ENCODE data around the gene FH. TPM values are rescaled to one million over a fixed set of nuclear protein-coding genes. Genes with fewer than 3 reads are reported as not detected.

The FH gene
- total RNA-seq, 2 experiments from 2014 or later, result 13.0 to 16.9 TPM

DNA sequence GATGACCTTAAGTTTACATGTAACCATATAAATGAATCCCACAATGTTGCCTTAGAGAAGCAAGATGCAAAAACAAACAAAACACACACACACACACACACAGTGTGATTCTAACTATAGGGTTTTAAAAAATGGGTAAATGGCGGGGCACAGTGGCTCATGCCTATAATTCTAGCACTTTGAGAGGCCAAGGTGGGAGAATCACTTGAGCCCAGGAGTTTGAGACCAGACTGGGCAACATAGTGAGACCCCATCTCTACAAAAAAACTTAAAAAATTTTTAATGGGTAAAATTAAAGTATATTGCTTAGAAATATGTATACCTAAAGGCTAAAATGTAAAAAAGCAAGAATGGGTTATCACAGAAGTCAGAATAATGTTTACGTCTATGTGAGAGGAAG lies 28.5 kb upstream of the FH start:
- ATAC-seq (ENCODE audit: poor library complexity), result no peak
- ChIA-PET POLR2A (no interaction called here), CTCF (no interaction called here)
- Mint-ChIP-seq H3K27ac (no peak overlapping the region), H3K4me3 (no peak overlapping the region), H3K27me3 (no peaks in the 10 kb centered on the region), H3K9me3 (no peaks in the 10 kb centered on the region), H3K36me3 (ENCODE audit: low read depth) (peaks cover 5% of the 10 kb centered on the region), H3K4me1 (ENCODE audit: low read depth) (peaks cover 25% of the 10 kb centered on the region)
- intact Hi-C loops (cut with DNase I, micrococcal nuclease), result no loop called here
- no peaks in the 10 kb centered on the region for H3K27me3 ChIP-seq (ENCODE audit: control insufficient read depth in 1 of 2, insufficient read depth in 2 of 2, low read length in 2 of 2)
- H3K4me3 ChIP-seq (ENCODE audit: low read length), result no peak overlapping the region
- H3K36me3 ChIP-seq (ENCODE audit: insufficient read depth, low read length), result no peaks in the 10 kb centered on the region
- H3K9me3 ChIP-seq (ENCODE audit: control insufficient read depth in 1 of 2, insufficient read depth in 1 of 2, low read length in 2 of 2), result no peaks in the 10 kb centered on the region
- H3K4me1 ChIP-seq (ENCODE audit: insufficient read depth, low read length), result peaks cover 12% of the 10 kb centered on the region
- TF ChIP-seq, protein P1, sequence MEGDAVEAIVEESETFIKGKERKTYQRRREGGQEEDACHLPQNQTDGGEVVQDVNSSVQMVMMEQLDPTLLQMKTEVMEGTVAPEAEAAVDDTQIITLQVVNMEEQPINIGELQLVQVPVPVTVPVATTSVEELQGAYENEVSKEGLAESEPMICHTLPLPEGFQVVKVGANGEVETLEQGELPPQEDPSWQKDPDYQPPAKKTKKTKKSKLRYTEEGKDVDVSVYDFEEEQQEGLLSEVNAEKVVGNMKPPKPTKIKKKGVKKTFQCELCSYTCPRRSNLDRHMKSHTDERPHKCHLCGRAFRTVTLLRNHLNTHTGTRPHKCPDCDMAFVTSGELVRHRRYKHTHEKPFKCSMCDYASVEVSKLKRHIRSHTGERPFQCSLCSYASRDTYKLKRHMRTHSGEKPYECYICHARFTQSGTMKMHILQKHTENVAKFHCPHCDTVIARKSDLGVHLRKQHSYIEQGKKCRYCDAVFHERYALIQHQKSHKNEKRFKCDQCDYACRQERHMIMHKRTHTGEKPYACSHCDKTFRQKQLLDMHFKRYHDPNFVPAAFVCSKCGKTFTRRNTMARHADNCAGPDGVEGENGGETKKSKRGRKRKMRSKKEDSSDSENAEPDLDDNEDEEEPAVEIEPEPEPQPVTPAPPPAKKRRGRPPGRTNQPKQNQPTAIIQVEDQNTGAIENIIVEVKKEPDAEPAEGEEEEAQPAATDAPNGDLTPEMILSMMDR (IDR thresholded peaks at IDR 0.05), result no peak
- no peak overlapping the region for H3K27ac ChIP-seq (ENCODE audit: low read depth in 1 of 2, low read length in 2 of 2)
- no peak for DNase-seq

DNA sequence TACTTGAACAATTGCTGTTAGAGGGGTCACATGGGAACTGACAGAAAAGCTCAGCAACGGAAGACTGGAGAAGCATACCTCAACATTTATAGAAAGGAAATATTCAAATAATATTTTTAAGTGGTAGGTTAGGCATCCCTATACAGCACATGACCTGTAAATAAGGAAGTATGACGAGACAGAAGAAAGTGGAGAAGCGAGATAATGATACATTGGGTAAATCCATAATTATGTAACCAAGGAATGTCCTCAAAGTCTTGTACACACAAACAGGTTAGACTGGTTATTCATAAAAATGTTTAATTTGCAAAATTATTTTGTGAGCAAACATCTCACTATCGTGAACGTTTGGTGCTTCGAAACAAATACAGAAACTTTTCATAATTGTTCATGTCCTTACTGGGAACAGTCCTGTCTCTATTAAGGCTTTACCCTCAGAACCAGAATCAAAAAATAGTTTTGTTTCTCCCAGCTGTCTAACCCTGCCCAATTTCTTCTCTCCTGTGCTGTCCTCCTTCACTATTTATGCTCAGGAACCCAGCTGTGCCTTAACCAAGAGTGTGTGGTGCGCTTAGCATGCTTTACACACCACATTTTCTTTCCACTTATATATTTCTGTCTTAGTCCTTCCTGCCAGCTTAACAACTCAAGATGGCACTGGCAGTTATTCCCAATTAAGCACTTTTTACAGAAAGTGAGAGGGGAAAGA lies 22.8 kb upstream of the FH start:
- H3K36me3 Mint-ChIP-seq (ENCODE audit: low read depth), result no peaks in the 10 kb centered on the region
- ChIA-PET POLR2A (no interaction called here), CTCF (interaction anchor here (1.0 kb wide), 1 partner anchor 12 kb away, joined by 3 read pairs; no protein-coding TSS in a partner anchor)
- no peaks in the 10 kb centered on the region for H3K9me3 ChIP-seq (ENCODE audit: control insufficient read depth in 1 of 2, insufficient read depth in 1 of 2, low read length in 2 of 2)
- no peaks in the 10 kb centered on the region for H3K4me1 ChIP-seq (ENCODE audit: insufficient read depth, low read length)
- DNase-seq (peak in 2 of 14 experiments; percentile 43 to 64), ATAC-seq (ENCODE audit: poor library complexity) (no peak)
- H3K4me3 Mint-ChIP-seq, result no peak overlapping the region
- H3K36me3 ChIP-seq (ENCODE audit: insufficient read depth, low read length), result no peaks in the 10 kb centered on the region
- no peak overlapping the region for H3K27ac ChIP-seq (ENCODE audit: low read depth in 1 of 2, low read length in 2 of 2)
- intact Hi-C loops (cut with DNase I, micrococcal nuclease), result no loop called here
- H3K4me3 ChIP-seq (ENCODE audit: low read length), result no peak overlapping the region
- H3K27ac Mint-ChIP-seq, result no peak overlapping the region
- H3K4me1 Mint-ChIP-seq (ENCODE audit: low read depth), result no peaks in the 10 kb centered on the region
- H3K9me3 Mint-ChIP-seq, result no peaks in the 10 kb centered on the region
- TF ChIP-seq, protein P1 (IDR thresholded peaks at IDR 0.05), result no peak
- H3K27me3 ChIP-seq (ENCODE audit: control insufficient read depth in 1 of 2, insufficient read depth in 2 of 2, low read length in 2 of 2), result no peaks in the 10 kb centered on the region
- H3K27me3 Mint-ChIP-seq, result no peaks in the 10 kb centered on the region

DNA sequence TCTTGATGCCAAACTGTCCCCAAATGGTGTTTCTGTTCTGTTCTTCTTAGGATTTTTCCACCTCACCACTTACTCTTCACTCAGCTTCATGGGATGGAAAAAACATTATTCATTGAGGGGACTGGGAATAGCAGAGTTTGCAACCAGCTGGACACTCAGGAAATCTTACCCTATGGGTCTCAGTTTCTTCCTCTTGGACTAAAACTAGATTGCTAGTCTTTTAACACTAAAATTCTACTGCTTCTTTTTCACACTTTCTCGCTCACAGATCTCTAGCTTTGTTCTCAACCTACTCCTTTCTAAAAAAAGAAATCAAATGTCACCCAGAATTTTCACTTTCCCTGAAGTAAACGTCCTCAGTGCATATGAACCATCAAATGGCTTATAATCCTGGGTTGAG lies 17.4 kb upstream of the FH start:
- CTCF ChIA-PET, result interaction anchor here (1.0 kb wide), 1 partner anchor 90 kb away, joined by 3 read pairs; no protein-coding TSS in a partner anchor
- intact Hi-C loops (cut with DNase I, micrococcal nuclease), result loop anchor here in 1 of 2 experiments (10.0 kb wide), 1 partner anchor 1788 kb away; no protein-coding TSS in a partner anchor

More for the DNA sequence above, 17.4 kb upstream of the FH start:
- Mint-ChIP-seq H3K27me3 (no peaks in the 10 kb centered on the region), H3K9me3 (no peaks in the 10 kb centered on the region), H3K27ac (no peak overlapping the region), H3K36me3 (ENCODE audit: low read depth) (no peaks in the 10 kb centered on the region), H3K4me3 (no peak overlapping the region), H3K4me1 (ENCODE audit: low read depth) (no peaks in the 10 kb centered on the region)
- TF ChIP-seq, protein P1 (IDR thresholded peaks at IDR 0.05), result no peak
- POLR2A ChIA-PET, result interaction anchor here (0.6 to 1.3 kb wide), 4 partner anchors 13 to 330 kb away, joined by 3 read pairs; no protein-coding TSS in a partner anchor
- Histone ChIP-seq H3K4me1 (ENCODE audit: insufficient read depth, low read length) (peaks cover 2% of the 10 kb centered on the region), H3K27me3 (ENCODE audit: control insufficient read depth in 1 of 2, insufficient read depth in 2 of 2, low read length in 2 of 2) (no peaks in the 10 kb centered on the region), H3K9me3 (ENCODE audit: control insufficient read depth in 1 of 2, insufficient read depth in 1 of 2, low read length in 2 of 2) (no peaks in the 10 kb centered on the region), H3K4me3 (ENCODE audit: low read length) (no peak overlapping the region), H3K27ac (ENCODE audit: low read depth in 1 of 2, low read length in 2 of 2) (no peak overlapping the region), H3K36me3 (ENCODE audit: insufficient read depth, low read length) (no peaks in the 10 kb centered on the region)
- no peak for DNase-seq
- ATAC-seq (ENCODE audit: poor library complexity), result no peak

Data from CD4-positive, alpha-beta T cell (primary cell).